Calu3 (cell line): ENCODE measurements around the gene IL19. TPM values are rescaled to one million over a fixed set of nuclear protein-coding genes. Genes with fewer than 3 reads are reported as not detected.

ENCODE experiments used
- BruUV-seq: library from RNA; stranded (reverse); fragments of 400-500 nt; replicated peaks from 2 replicates; lab custom pipeline; 2021; lab: Mats Ljungman, UMichigan
- CTCF ChIA-PET: fragments of 300-600 bp; sonication (Branson Sonifier 250); formaldehyde crosslinking; loops from one replicate; lab custom pipeline; 2022; ENCODE audit warnings: antibody characterized with exemption; lab: Charles Lee
- DNase-seq: peaks from one replicate; pipeline ENCODE4 v3.0.0; 2022
- H3K27ac Mint-ChIP-seq: one replicate; pipeline ENCODE4 v1.8.0; 2022; ENCODE audit warnings: mixed read lengths; ENCODE audit not compliant: unreplicated experiment
- H3K27me3 Mint-ChIP-seq: one replicate; pipeline ENCODE4 v1.8.0; 2022; ENCODE audit warnings: mixed read lengths; ENCODE audit not compliant: unreplicated experiment
- H3K36me3 Mint-ChIP-seq: one replicate; pipeline ENCODE4 v1.8.0; 2022; ENCODE audit warnings: mild to moderate bottlenecking, moderate library complexity, mixed read lengths; ENCODE audit not compliant: insufficient read depth, unreplicated experiment
- H3K4me1 Mint-ChIP-seq: one replicate; pipeline ENCODE4 v1.8.0; 2022; ENCODE audit warnings: mild to moderate bottlenecking, low read depth, mixed read lengths; ENCODE audit not compliant: unreplicated experiment
- H3K4me3 Mint-ChIP-seq: one replicate; pipeline ENCODE4 v1.8.0; 2022; ENCODE audit warnings: mild to moderate bottlenecking, low read depth, moderate library complexity, mixed read lengths; ENCODE audit not compliant: unreplicated experiment
- H3K9me3 Mint-ChIP-seq: one replicate; pipeline ENCODE4 v1.8.0; 2022; ENCODE audit warnings: low read depth, mixed read lengths; ENCODE audit not compliant: unreplicated experiment
- CTCF ChIP-seq: fragments of 200-600 bp; IDR thresholded peaks from one replicate; pipeline ENCODE4 v1.8.0; 2022; ENCODE audit warnings: antibody characterized with exemption; ENCODE audit not compliant: unreplicated experiment
- intact Hi-C: fragments of 100-400 bp; cut with micrococcal nuclease; formaldehyde crosslinking; loops from one replicate; pipeline ENCODE4 v1.10.0; 2022; ENCODE audit not compliant: unreplicated experiment
- total RNA-seq: library from RNA; stranded (reverse); gene quantifications from 2 replicates; pipeline ENCODE4 v1.2.3, GENCODE V29; 2022

IL19 gene
- total RNA-seq, 1 experiment from 2014 or later = not detected

- BruUV-seq = no TSS peak
- CTCF ChIA-PET = no interaction called here
- intact Hi-C loops = no loop called here
Measured at GRCh38 chr1:206744683-206745082, 25.9 kb upstream of the IL19 start.

GRCh38 chr1:206745301-206745700, 25.3 kb upstream of the IL19 start:
- CTCF ChIA-PET = interaction anchor here (0.7 kb wide), 2 partner anchors 38 to 59 kb away, joined by 3 read pairs; no protein-coding TSS in a partner anchor
- intact Hi-C loops = no loop called here
- no TSS peak for BruUV-seq

More at GRCh38 chr1:206744683-206745082, 25.9 kb upstream of the IL19 start:
- TF ChIP-seq CTCF = no peak
- H3K9me3 Mint-ChIP-seq = no peaks in the 10 kb centered on the region
- no peak overlapping the region for H3K27ac Mint-ChIP-seq
- peaks cover 22% of the 10 kb centered on the region for H3K27me3 Mint-ChIP-seq
- peaks cover under 1% of the 10 kb centered on the region for H3K4me1 Mint-ChIP-seq
- DNase-seq = no peak
- no peaks in the 10 kb centered on the region for H3K36me3 Mint-ChIP-seq
- H3K4me3 Mint-ChIP-seq = no peak overlapping the region

GRCh38 chr1:206748348-206749030, 22.1 kb upstream of the IL19 start:
- Mint-ChIP-seq H3K27me3 (peaks cover 54% of the 10 kb centered on the region), H3K4me1 (no peaks in the 10 kb centered on the region), H3K36me3 (no peaks in the 10 kb centered on the region), H3K4me3 (no peak overlapping the region), H3K27ac (no peak overlapping the region), H3K9me3 (no peaks in the 10 kb centered on the region)
- CTCF ChIA-PET = no interaction called here
- no peak for DNase-seq
- TF ChIP-seq CTCF = no peak
- no TSS peak for BruUV-seq
- intact Hi-C loops = no loop called here

More at GRCh38 chr1:206745301-206745700, 25.3 kb upstream of the IL19 start:
- peaks cover 26% of the 10 kb centered on the region for H3K27me3 Mint-ChIP-seq
- no peak for TF ChIP-seq CTCF
- no peak overlapping the region for H3K27ac Mint-ChIP-seq
- no peaks in the 10 kb centered on the region for H3K36me3 Mint-ChIP-seq
- H3K4me1 Mint-ChIP-seq = no peaks in the 10 kb centered on the region
- H3K9me3 Mint-ChIP-seq = no peaks in the 10 kb centered on the region
- no peak for DNase-seq
- no peak overlapping the region for H3K4me3 Mint-ChIP-seq

DNA sequence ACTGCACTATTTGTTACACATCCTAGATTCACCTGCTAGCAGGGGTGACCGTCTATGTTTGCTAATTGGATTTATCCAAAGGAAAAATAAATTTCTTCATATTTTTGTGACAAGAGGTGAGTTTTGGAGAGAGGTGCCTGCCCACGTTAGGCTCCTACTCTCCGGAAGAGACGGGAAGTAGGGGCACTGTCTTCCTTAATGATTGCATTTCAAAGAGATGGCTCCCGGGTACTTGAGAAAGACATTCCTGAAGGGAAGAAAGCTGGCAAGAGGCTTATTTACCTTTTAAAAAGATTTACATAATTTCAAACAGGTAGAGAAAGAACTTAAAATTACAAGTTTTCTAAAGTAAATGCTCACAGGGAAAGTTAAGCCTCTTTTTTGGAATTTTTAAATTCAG, 18.7 kb upstream of the IL19 start:
- no TSS peak for BruUV-seq
- CTCF ChIA-PET = no interaction called here
- intact Hi-C loops = no loop called here
- H3K9me3 Mint-ChIP-seq = no peaks in the 10 kb centered on the region
- no peaks in the 10 kb centered on the region for H3K36me3 Mint-ChIP-seq
- no peaks in the 10 kb centered on the region for H3K4me1 Mint-ChIP-seq
- H3K27me3 Mint-ChIP-seq = peaks cover 72% of the 10 kb centered on the region
- H3K4me3 Mint-ChIP-seq = no peak overlapping the region
- H3K27ac Mint-ChIP-seq = no peak overlapping the region
- DNase-seq = no peak
- no peak for TF ChIP-seq CTCF
